Activated naive CD8-positive, alpha-beta T cell treated with anti-CD3 and anti-CD28 coated beads, Interleukin-2, amount 10 ng/mL, durations not matched to agents 7 days and 5 days (primary cell): ENCODE results near the gene CTNNBL1. TPM values are rescaled to one million over a fixed set of nuclear protein-coding genes. Genes with fewer than 3 reads are reported as not detected.

Source experiments
- ATAC-seq: fragments of 150-1000 bp; cut with Tn5 transposase; one replicate; pipeline ENCODE4 v1.10.0; 2021; ENCODE audit warnings: low read depth, moderate library complexity
- POLR2A ChIA-PET: fragments of 350-600 bp; sonication (Branson Sonifier 250); formaldehyde crosslinking; loops from one replicate; lab custom pipeline; 2021; ENCODE audit warnings: antibody characterized with exemption; lab: Charles Lee
- DNase-seq: peaks from one replicate; pipeline ENCODE4 v3.0.0; 2021
- H3K27ac Mint-ChIP-seq: one replicate; pipeline ENCODE4 v1.8.0; 2022; ENCODE audit warnings: mild to moderate bottlenecking, mixed read lengths
- H3K27me3 Mint-ChIP-seq: one replicate; pipeline ENCODE4 v1.8.0; 2022; ENCODE audit warnings: mild to moderate bottlenecking, moderate library complexity, mixed read lengths
- H3K36me3 Mint-ChIP-seq: one replicate; pipeline ENCODE4 v1.8.0; 2021; ENCODE audit warnings: mild to moderate bottlenecking, mixed read lengths
- H3K4me1 Mint-ChIP-seq: one replicate; pipeline ENCODE4 v1.8.0; 2021; ENCODE audit warnings: mixed read lengths
- H3K4me3 Mint-ChIP-seq: one replicate; pipeline ENCODE4 v1.8.0; 2022; ENCODE audit warnings: mild to moderate bottlenecking, moderate library complexity, mixed read lengths
- H3K9me3 Mint-ChIP-seq: one replicate; pipeline ENCODE4 v1.8.0; 2021; ENCODE audit warnings: mixed read lengths
- total RNA-seq, 2 experiments: library from RNA; stranded (reverse); gene quantifications; one replicate each; pipeline ENCODE4 v1.2.3, GENCODE V29; 2021

CTNNBL1 gene
- total RNA-seq, 2 experiments from 2014 or later = 62.3 to 66.7 TPM

DNA sequence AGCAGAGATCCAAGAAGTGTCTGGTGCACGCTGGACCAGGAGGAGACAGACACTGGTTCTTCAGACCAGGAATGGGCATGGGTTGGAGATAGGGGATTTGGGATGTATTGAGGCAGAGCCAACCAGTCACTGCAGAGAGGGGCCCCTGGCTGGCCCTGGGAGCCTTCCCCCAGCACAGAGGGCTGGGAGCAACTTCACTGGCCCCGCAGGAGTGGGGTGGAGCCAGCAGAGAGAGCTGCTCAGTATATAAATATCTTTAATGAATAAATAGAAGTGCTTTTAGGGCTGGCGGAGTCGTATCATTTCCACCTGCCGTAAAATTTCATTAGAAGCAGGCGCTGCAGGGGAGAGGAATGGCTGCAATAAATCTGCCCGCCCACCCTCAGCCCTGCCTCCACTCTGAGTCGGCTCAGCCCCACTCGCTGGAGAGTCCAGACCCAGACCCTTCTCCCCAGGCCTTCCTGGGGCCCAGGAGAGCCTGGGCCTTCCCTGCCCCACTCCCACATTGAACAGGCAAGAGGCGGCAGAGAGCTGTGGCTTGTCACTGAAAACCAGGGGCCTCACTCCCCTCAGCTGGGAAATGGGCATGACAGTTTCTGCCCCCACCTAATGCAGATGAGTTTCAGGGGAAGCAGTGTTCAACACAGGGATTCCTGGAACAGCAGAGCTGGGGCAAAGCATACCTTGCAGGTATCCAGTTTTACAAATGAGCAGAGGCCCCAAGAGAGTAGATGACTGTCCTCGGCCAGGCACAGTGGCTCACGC, 185.2 kb downstream of the CTNNBL1 start:
- no peak overlapping the region for H3K27ac Mint-ChIP-seq
- POLR2A ChIA-PET = no interaction called here
- H3K36me3 Mint-ChIP-seq = no peaks in the 10 kb centered on the region
- ATAC-seq = no peak
- H3K9me3 Mint-ChIP-seq = no peaks in the 10 kb centered on the region
- H3K27me3 Mint-ChIP-seq = no peaks in the 10 kb centered on the region
- H3K4me3 Mint-ChIP-seq = no peak overlapping the region
- no peaks in the 10 kb centered on the region for H3K4me1 Mint-ChIP-seq
- DNase-seq = no peak

DNA sequence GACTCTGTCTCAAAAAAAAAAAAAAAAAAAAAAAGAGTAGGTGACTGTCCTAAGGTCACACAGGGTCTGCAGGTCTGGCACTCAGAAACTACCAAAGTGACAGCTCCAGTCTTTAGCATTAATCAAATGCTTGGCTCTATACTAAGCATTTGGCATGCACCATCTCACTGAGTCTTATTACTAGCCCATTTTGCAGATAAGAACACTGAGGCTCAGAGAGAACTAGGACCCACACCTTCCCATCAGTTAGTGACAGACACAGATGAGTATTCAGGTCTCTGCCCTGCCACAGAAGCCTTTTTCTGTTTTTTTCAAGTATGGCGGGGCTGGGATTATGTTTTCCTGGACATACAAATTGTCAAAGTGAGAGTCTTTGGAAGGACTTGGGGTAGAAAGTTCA, 186.0 kb downstream of the CTNNBL1 start:
- Mint-ChIP-seq H3K9me3 (no peaks in the 10 kb centered on the region), H3K4me1 (no peaks in the 10 kb centered on the region), H3K27me3 (no peaks in the 10 kb centered on the region), H3K27ac (no peak overlapping the region), H3K4me3 (no peak overlapping the region), H3K36me3 (no peaks in the 10 kb centered on the region)
- DNase-seq (no peak), ATAC-seq (no peak)
- POLR2A ChIA-PET = no interaction called here

DNA sequence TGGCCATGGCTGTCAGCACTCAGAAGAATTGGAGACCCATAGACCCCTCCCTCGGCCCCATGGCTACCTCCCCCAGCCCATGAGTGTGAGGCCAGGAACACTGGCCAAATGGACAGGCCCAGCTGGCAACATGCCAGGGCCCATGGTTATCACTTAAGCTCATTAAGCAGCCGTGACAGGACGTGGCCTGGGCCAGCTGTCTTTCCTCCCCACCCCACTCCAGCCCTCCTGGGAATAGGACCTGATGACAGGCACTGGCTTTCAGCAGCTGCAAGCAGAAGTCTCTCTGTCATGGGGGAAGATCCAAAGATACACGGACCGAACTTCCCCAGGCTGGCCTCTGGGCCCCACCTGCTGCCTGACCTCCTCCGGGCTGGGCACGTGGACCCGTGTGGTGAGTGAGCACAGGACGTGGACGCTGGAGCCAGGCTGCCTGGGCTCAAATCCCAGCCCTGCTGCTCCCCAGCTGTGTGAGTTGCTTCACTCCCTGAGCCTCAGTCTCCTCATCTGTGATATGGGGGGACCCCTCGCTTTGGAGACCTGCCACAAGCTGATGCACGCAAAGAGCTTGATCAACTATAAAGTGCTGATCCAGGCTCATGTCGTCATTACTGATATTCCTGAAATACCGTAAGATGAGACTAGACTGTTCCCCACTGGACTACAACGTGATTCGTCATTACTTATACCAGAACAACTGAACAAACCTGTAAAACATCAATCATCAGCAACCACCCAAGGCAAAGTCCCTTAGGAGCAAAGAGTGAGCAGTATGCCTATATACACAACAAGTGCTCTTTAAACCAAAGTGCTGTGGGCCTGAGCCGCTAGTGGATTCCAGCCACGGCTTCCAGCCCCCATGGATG, 187.1 kb downstream of the CTNNBL1 start:
- POLR2A ChIA-PET = no interaction called here
- H3K9me3 Mint-ChIP-seq = no peaks in the 10 kb centered on the region
- H3K4me3 Mint-ChIP-seq = no peak overlapping the region
- DNase-seq (no peak), ATAC-seq (no peak)
- no peaks in the 10 kb centered on the region for H3K4me1 Mint-ChIP-seq
- no peaks in the 10 kb centered on the region for H3K27me3 Mint-ChIP-seq
- no peak overlapping the region for H3K27ac Mint-ChIP-seq
- no peaks in the 10 kb centered on the region for H3K36me3 Mint-ChIP-seq

DNA sequence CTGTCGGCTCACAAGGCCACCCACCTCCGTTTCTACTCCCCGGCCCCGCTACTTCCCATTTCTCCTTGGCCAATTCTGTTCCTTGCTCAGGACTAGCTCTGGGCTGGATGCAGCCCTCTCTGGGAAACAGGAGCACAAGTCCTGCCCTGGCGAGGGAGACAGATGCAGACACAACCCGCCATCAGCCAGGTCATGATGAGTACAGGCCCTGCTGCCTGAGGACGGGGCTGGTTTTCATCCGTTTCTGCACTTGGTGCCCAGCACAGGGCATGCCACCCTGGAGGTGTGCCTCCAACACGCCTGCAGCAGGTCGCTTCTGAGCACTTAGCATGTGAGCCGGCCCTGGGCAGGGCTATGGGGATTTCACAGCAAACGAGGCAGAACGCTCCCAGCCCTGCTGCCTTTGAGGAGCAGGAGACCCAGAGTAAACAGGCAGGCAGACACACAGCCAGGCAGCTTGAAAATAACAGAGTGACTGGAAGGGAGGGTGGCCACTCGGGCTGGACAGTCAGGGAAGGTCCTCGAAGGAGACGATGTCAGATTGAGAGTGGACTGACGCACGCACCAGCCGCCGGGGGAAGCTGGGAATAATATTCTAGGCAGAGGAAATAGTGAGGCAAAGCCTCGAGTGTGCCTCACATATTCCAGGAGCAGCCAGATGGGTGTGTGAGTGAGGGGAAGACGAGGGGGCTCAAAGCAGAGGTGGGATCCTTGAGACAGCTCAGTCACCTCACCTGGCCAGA, 187.9 kb downstream of the CTNNBL1 start:
- Mint-ChIP-seq H3K9me3 (no peaks in the 10 kb centered on the region), H3K4me3 (no peak overlapping the region), H3K36me3 (no peaks in the 10 kb centered on the region), H3K27ac (no peak overlapping the region), H3K4me1 (no peaks in the 10 kb centered on the region), H3K27me3 (no peaks in the 10 kb centered on the region)
- ATAC-seq (no peak), DNase-seq (no peak)
- POLR2A ChIA-PET = no interaction called here

DNA sequence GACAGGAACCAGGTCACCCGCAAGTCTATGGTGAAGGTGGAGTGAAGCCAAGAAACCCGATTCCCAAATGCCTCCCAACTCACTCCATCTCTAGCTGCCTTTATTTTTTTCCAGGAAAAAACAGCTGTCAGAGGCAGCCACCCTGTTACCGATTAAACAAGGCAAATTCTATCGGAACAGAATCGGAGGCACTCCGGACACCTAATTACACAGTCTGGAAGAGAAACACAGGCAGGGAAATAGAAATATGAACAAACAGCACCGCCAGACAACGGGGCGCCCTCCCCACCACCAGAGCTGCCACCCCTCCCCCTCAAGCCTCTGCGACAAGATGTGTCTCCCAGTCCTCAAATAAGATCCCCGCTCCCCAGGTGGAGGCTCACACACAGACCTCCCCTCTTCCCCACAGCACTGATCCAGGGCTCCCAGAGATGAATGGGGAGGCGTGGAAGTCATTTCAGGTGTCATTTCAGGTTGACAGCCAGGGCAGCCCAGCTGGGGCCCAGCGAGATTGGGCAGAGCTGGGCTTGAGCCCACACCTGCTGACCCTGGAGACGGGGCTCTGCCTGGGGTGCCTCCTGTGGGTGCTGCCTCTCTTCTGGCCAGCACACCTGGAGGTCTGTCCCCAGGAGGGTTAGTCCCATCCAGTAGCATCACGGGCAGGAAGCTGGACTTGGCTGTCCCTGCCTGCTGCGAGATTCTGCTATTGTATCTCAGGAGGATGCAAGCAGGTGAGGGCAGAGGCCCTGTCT, 189.3 kb downstream of the CTNNBL1 start:
- no peak overlapping the region for H3K4me3 Mint-ChIP-seq
- DNase-seq (no peak), ATAC-seq (no peak)
- no peaks in the 10 kb centered on the region for H3K36me3 Mint-ChIP-seq
- no peaks in the 10 kb centered on the region for H3K4me1 Mint-ChIP-seq
- H3K9me3 Mint-ChIP-seq = no peaks in the 10 kb centered on the region
- POLR2A ChIA-PET = no interaction called here
- H3K27me3 Mint-ChIP-seq = no peaks in the 10 kb centered on the region
- no peak overlapping the region for H3K27ac Mint-ChIP-seq

DNA sequence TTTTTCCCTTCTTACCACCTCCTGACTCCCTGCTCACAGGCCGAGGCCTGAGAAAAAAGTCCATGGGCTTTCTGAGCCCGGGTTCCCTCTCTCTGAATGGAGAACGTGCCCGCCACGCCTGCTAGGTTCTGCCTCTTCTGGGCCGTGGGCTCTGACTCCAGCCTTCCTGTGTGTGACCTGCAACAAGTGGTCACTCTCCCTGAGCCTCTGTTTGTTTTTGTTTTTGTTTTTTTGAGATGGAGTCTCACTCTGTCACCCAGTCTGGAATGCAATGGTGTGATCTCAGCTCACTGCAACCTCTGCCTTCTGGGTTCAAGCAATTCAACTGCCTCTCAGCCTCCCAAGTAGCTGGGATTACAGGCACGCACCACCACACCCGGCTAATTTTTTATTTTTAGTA, 191.2 kb downstream of the CTNNBL1 start:
- no peaks in the 10 kb centered on the region for H3K36me3 Mint-ChIP-seq

DNA sequence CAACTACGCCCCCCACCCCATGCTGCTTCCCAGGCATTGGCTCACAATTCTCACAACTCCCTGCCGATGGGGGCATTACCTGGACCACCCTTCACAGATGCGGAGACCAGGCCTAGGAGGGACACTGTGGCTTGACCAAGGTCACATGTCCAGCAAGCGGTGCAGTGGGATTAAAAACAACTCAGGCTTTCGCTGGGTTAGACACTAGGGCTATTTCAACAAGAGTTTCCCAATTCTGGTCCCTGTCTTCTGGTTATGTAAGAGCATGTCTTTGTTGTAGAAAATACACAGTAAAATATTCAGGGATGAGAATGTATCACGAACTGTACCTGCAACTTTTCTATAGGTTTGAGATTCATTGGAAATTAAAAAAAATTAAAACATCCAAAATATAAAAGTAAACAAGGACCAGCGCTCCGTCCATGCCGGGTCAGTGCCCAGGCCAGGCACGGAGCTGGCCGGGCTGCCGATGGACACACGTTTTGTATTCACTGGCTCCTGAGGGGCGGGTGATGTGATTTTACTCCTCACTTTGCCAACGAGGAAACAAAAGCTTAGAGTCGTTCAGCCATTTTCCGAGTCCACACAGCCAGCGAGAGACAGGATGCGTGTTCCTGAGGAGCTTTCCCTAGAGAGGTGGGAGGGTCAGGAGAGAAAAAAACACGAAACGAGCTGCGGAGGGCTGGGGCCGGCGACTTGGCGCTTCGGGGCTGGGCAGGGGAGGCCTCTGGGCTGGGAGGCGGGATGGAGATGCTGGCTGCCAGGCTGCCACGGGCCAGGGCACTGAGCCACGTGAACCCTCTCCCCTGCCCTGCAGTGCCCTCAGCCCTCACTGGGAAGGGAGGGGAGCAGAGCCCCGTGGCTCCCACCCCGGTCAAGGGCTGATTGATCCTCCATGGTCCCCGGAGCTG, 192.0 kb downstream of the CTNNBL1 start:
- ATAC-seq (no peak), DNase-seq (no peak)
- POLR2A ChIA-PET = no interaction called here
- Mint-ChIP-seq H3K4me1 (no peaks in the 10 kb centered on the region), H3K36me3 (no peaks in the 10 kb centered on the region), H3K4me3 (no peak overlapping the region), H3K27ac (no peak overlapping the region), H3K27me3 (no peaks in the 10 kb centered on the region), H3K9me3 (no peaks in the 10 kb centered on the region)

More for the DNA sequence above, 191.2 kb downstream of the CTNNBL1 start:
- Mint-ChIP-seq H3K4me1 (no peaks in the 10 kb centered on the region), H3K27me3 (no peaks in the 10 kb centered on the region), H3K9me3 (no peaks in the 10 kb centered on the region), H3K4me3 (no peak overlapping the region), H3K27ac (no peak overlapping the region)
- ATAC-seq = no peak
- DNase-seq = no peak
- POLR2A ChIA-PET = no interaction called here

DNA sequence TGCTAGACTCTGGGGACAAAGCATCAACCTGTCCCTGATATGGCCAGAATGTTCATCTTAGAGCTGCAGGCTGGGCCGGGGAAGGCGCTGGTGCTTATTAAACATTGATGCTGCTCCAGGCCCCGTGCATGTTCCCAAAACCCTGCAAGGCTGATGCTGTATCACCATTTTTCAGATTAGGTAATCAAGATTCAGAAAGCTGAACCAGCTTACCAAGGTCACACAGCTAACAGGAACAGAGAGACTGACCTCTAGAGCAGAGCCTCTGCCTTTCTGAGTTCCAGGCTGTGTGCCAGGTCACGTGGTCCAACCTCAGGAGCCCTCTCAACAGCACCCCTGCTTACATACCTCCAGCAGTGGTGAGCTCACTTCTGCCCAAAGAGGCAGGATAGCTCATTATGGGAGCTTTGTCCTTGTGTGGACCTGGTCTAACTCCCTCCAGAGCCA, 193.0 kb downstream of the CTNNBL1 start:
- ATAC-seq (no peak), DNase-seq (no peak)
- no peaks in the 10 kb centered on the region for H3K9me3 Mint-ChIP-seq
- H3K4me1 Mint-ChIP-seq = no peaks in the 10 kb centered on the region
- no peak overlapping the region for H3K4me3 Mint-ChIP-seq
- H3K27me3 Mint-ChIP-seq = no peaks in the 10 kb centered on the region
- POLR2A ChIA-PET = no interaction called here
- no peaks in the 10 kb centered on the region for H3K36me3 Mint-ChIP-seq
- no peak overlapping the region for H3K27ac Mint-ChIP-seq

DNA sequence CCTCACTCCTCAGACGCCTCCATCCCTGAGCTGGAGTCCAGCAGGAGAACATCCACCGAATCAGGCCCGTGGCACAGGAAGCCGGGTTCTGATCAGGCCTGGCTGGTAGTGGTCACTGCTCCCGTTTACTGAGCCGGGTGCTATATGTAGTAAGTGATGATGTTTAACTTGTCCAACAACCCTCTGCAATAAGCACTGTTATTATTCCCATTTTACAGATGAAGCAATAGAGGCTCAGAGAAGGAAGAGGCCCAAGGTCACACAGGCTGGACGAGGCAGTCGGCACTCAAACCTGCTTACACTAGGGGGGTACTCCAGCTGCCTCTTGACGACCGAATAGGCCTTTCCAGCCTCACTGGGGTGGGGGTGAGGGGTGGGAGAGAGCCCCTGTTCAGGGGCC, 194.8 kb downstream of the CTNNBL1 start:
- no peak for ATAC-seq
- Mint-ChIP-seq H3K4me1 (no peaks in the 10 kb centered on the region), H3K27ac (no peak overlapping the region), H3K9me3 (no peaks in the 10 kb centered on the region), H3K27me3 (no peaks in the 10 kb centered on the region), H3K36me3 (no peaks in the 10 kb centered on the region), H3K4me3 (no peak overlapping the region)
- POLR2A ChIA-PET = no interaction called here
- DNase-seq = no peak

DNA sequence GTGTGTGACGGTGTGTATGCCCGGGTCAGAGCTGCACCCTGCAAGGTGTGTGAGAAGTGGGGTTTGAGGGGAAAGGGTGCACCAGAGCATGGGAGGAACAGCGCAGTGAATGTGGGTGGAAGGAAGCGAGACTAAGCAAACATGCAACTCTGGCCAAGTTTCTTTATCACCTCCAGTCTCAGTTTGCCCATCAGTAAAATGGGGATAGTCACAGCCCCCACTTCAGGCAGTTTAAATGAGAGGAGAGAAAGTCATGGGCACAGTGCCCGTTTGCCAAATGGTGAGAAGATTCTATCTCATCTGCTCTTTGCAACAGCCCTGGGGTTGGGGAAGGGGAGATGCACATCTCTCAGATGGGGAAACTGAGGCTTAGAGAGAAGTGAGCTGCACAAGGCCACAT, 196.3 kb downstream of the CTNNBL1 start:
- H3K9me3 Mint-ChIP-seq = no peaks in the 10 kb centered on the region

DNA sequence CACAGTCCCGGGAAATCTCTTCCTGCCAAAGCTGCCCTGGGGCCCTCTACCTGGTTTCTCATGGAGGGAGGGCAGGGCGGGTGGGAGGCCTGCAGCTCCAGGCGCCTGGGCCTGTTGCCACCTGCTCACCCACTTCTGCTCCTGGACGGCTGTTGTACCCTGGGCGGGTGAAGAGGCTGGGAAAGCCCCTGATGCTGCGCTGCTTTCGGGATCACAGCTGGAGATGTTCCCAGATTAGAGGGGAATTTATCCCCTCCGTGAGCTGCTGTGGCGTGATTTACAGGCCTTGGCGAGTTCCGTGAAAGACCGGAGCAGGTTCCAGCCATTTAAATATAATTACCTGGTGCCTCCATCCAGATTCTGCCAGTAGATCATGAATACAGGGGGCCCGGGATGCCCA, 196.8 kb downstream of the CTNNBL1 start:
- no peak overlapping the region for H3K27ac Mint-ChIP-seq

More for the DNA sequence above, 196.3 kb downstream of the CTNNBL1 start:
- Mint-ChIP-seq H3K27me3 (no peaks in the 10 kb centered on the region), H3K36me3 (no peaks in the 10 kb centered on the region), H3K4me1 (no peaks in the 10 kb centered on the region), H3K4me3 (no peak overlapping the region), H3K27ac (no peak overlapping the region)
- no peak for DNase-seq
- POLR2A ChIA-PET = no interaction called here
- no peak for ATAC-seq

DNA sequence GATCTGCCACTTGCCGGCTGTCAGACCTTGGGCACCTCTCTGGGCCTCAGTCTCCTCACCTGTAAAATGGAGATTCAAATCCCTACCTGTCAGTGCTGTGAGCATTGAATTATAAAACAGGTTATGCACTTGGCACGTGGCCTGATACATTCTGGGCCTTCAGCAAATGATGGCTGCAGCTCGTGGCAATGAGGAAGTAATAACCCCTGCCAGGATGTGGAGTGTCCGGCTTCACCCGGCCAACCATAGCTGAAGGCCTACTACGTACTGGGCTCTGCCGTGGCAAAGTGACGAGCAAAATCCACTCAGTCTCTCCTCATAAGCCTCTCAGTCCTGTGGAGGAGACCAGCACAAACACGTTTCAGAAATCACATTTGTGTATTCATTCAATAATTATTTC, 198.2 kb downstream of the CTNNBL1 start:
- H3K4me3 Mint-ChIP-seq = no peak overlapping the region
- no peaks in the 10 kb centered on the region for H3K4me1 Mint-ChIP-seq
- H3K27ac Mint-ChIP-seq = no peak overlapping the region
- POLR2A ChIA-PET = no interaction called here
- H3K27me3 Mint-ChIP-seq = no peaks in the 10 kb centered on the region
- DNase-seq (no peak), ATAC-seq (no peak)
- H3K9me3 Mint-ChIP-seq = no peaks in the 10 kb centered on the region
- H3K36me3 Mint-ChIP-seq = no peaks in the 10 kb centered on the region

More for the DNA sequence above, 196.8 kb downstream of the CTNNBL1 start:
- no peak for DNase-seq
- Mint-ChIP-seq H3K4me3 (no peak overlapping the region), H3K27me3 (no peaks in the 10 kb centered on the region), H3K36me3 (no peaks in the 10 kb centered on the region), H3K9me3 (no peaks in the 10 kb centered on the region), H3K4me1 (no peaks in the 10 kb centered on the region)
- POLR2A ChIA-PET = no interaction called here
- no peak for ATAC-seq
